Lower leg skin (tissue), 4 donors: Measurements from ENCODE around the gene GJC3. TPM values are rescaled to one million over a fixed set of nuclear protein-coding genes. Genes with fewer than 3 reads are reported as not detected.

Source experiments
- DNase-seq, 2 donors: peaks; one replicate each; pipeline ENCODE4 v3.0.0-alpha.2; 2019; ENCODE audit warnings: low spot score in 2 of 2
- H3K4me3 ChIP-seq: fragments of 200-600 bp; sonication (generic); 2 replicates; pipeline ENCODE4 v1.5.1; 2017; ENCODE audit warnings: mild to moderate bottlenecking, low read depth; ENCODE audit not compliant: poor library complexity, severe bottlenecking
- CTCF ChIP-seq, 3 donors: fragments of 450-650 bp; IDR thresholded peaks; one replicate each; pipeline ENCODE4 v1.5.1; 2016; ENCODE audit warnings: antibody characterized with exemption in 3 of 3, mild to moderate bottlenecking in 3 of 3, moderate library complexity in 2 of 3
- POLR2A ChIP-seq, 2 donors: fragments of 450-650 bp; IDR thresholded peaks; one replicate each; pipeline ENCODE4 v1.6.1; 2016 to 2017; ENCODE audit warnings: antibody characterized with exemption in 2 of 2, mild to moderate bottlenecking in 1 of 2, moderate library complexity in 1 of 2
- WGBS, 2 donors: methylation state at CpG; one replicate each; pipeline ENCODE4 v1.1.5; 2018; 5-methylcytosine and 5-hydroxymethylcytosine counted together
- intact Hi-C: fragments of 100-400 bp; cut with DNase I; formaldehyde crosslinking; loops from one replicate; pipeline ENCODE4 v1.15.0; 2023; ENCODE audit warnings: low total_unique reads
- total RNA-seq, 4 donors: library from RNA; depleted of rRNA; stranded (reverse); fragments of >200 nt; gene quantifications; one replicate each; pipeline ENCODE4 v1.1.0, GENCODE V29; 2016

Gene GJC3
- total RNA-seq, 4 donors from 2014 or later: 0.25 to 3.4 (median 1.5) TPM

- intact Hi-C loops: no loop called here
- no peak for DNase-seq
- TF ChIP-seq POLR2A (IDR thresholded peaks at IDR 0.05) (no peak), CTCF (IDR thresholded peaks at IDR 0.05) (no peak)
- no peak overlapping the region for H3K4me3 ChIP-seq
- 82 to 91% methylated on average over 3 of the region's 3 CpGs for WGBS, 2 donors
Measured at GRCh38 chr7:99930376-99930775, 956 bp upstream of the GJC3 start.

- intact Hi-C loops: no loop called here
- H3K4me3 ChIP-seq: no peak overlapping the region
- no peak for TF ChIP-seq CTCF (IDR thresholded peaks at IDR 0.05)
- TF ChIP-seq POLR2A (IDR thresholded peaks at IDR 0.05): no peak
- DNase-seq: no peak
- 28 to 33% methylated on average over 2 of the region's 2 CpGs for WGBS, 2 donors
Measured at GRCh38 chr7:99929730-99930053, 272 bp upstream of the GJC3 start.

- DNase-seq: no peak
- TF ChIP-seq CTCF (IDR thresholded peaks at IDR 0.05) (no peak), POLR2A (IDR thresholded peaks at IDR 0.05) (no peak)
- no peak overlapping the region for H3K4me3 ChIP-seq
- 57 to 64% methylated on average over 2 of the region's 2 CpGs for WGBS, 2 donors
- intact Hi-C loops: no loop called here
Measured at GRCh38 chr7:99928188-99928587, 1.2 kb downstream of the GJC3 start.

- intact Hi-C loops: no loop called here
Measured at GRCh38 chr7:99927536-99927935, 1.9 kb downstream of the GJC3 start.

GRCh38 chr7:99926321-99926720, 3.1 kb downstream of the GJC3 start:
- H3K4me3 ChIP-seq: no peak overlapping the region
- no peak for DNase-seq
- intact Hi-C loops: no loop called here
- TF ChIP-seq POLR2A (IDR thresholded peaks at IDR 0.05): no peak
- TF ChIP-seq CTCF (IDR thresholded peaks at IDR 0.05): no peak

More at GRCh38 chr7:99927536-99927935, 1.9 kb downstream of the GJC3 start:
- TF ChIP-seq POLR2A (IDR thresholded peaks at IDR 0.05): no peak
- no peak for TF ChIP-seq CTCF (IDR thresholded peaks at IDR 0.05)
- WGBS, 2 donors: 65 to 72% methylated on average over 5 of the region's 5 CpGs
- no peak for DNase-seq
- H3K4me3 ChIP-seq: no peak overlapping the region

- intact Hi-C loops: no loop called here
- WGBS, 2 donors: 88 to 91% methylated on average over 3 of the region's 3 CpGs
- no peak overlapping the region for H3K4me3 ChIP-seq
- DNase-seq: no peak
- TF ChIP-seq POLR2A (IDR thresholded peaks at IDR 0.05) (no peak), CTCF (IDR thresholded peaks at IDR 0.05) (no peak)
Measured at GRCh38 chr7:99923200-99923599, 6.2 kb downstream of the GJC3 start.
